ENCODE results near the gene DUS1L. TPM values are rescaled to one million over a fixed set of nuclear protein-coding genes. Genes with fewer than 3 reads are reported as not detected.

Gene DUS1L
- total and polyA plus RNA-seq, 12 donors: 34.1 to 191 (median 44.1) TPM

DNA sequence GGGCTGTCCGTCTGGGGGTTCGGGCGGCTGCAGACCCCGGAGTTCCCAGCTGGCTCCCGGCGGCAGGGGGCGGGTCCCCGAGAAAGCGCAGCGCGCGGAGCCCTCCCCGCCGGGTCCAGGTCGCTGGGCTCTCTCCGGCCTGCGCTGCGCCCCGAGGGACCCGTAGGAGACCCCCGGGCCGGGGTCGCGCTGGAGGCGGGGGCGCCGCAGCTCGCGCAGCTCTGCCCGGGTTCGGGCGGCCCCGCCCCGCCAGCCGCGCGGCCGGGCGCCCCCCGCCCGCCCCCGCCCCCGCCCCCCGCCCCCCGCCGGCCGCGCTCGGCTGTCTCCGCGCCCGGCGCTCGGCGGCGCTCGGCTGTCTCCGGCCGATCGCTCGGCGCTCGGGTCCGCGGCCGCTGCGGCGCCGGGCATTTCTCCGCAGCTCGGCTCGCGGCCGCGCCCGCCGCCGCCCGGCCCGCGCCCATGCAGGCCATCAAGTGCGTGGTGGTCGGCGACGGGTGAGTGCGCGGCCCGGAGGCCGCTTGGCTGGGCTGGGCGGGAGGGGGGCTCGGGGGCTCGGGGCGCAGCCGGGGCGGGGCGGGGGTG is 34.2 kb downstream of the DUS1L start, which contains the start of gene RAC3:
Gene RAC3 (plus strand): TSS at position 376 of the 582 bp plus-strand sequence. CDS start 84 bp downstream, at position 460.
- H3K4me3 ChIP-seq: peak within 1 kb of the TSS; percentile 37 to 59 (median 52)
- 1% methylated on average over 35 to 87 of the region's 96 CpGs for WGBS, 2 donors
- no peaks in the 10 kb centered on the region for H3K9me3 ChIP-seq
- ATAC-seq: peak in 1 of 8 donors; percentile 6
- intact Hi-C loops (cut with DNase I): loop anchor here in 6 of 10 donors (2.0 to 10.0 kb wide), 6 partner anchors 71 to 293 kb away; no protein-coding TSS in a partner anchor
- peaks cover 0 to 17% (median 0%) of the 10 kb centered on the region in 9 donors for H3K36me3 ChIP-seq
- H3K27ac ChIP-seq: peak within 1 kb of the TSS in 2 of 10 donors; percentile 8 to 26
- no peak for DNase-seq
- peaks cover 0 to 10% (median 6%) of the 10 kb centered on the region in 7 donors for H3K27me3 ChIP-seq
- TF ChIP-seq, protein P1, sequence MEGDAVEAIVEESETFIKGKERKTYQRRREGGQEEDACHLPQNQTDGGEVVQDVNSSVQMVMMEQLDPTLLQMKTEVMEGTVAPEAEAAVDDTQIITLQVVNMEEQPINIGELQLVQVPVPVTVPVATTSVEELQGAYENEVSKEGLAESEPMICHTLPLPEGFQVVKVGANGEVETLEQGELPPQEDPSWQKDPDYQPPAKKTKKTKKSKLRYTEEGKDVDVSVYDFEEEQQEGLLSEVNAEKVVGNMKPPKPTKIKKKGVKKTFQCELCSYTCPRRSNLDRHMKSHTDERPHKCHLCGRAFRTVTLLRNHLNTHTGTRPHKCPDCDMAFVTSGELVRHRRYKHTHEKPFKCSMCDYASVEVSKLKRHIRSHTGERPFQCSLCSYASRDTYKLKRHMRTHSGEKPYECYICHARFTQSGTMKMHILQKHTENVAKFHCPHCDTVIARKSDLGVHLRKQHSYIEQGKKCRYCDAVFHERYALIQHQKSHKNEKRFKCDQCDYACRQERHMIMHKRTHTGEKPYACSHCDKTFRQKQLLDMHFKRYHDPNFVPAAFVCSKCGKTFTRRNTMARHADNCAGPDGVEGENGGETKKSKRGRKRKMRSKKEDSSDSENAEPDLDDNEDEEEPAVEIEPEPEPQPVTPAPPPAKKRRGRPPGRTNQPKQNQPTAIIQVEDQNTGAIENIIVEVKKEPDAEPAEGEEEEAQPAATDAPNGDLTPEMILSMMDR (IDR thresholded peaks at IDR 0.05): no peak
- H3K4me1 ChIP-seq: peaks cover 7 to 42% (median 31%) of the 10 kb centered on the region in 9 donors

DNA sequence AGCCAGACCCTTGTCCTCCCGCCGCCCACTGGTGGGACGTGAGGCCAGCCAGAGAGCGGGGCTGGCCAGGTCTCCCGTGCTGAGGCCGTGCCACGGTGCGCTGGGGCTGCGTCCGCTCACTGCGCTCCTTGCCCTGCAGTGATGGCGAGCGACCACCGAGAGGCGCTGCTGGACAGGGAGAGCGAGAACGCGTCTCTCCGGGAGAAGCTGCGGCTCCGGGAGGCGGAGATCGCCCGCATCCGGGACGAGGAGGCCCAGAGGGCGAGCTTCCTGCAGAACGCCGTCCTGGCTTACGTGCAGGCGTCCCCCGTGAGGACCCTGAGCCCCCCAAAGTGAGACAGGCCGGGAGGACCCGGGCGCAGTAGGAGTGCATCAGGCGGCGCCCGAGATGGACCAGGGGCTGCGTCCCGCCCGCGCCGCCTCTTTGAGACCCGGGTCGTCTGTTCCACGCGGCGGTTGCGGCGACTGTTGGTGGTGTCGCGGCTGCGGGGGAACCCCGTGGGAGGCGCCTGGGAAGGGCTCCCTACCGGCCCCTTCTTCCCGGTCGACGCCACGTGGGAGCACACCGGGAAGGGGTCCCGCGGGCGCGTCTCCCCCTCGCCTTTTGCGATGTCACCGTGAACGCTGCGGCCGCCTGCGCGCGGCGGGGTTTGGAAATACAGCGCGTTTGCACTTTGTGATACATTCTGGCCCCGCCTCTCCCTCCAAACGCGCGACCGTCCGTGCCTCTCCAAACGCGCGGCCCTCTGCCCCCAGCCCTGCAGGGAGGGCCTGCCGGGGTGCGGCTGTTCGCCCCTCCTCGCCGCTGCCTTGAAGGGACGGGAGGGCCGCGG is 34.9 kb downstream of the DUS1L start:
- peak overlapping the region in 2 of 10 donors; percentile 8 to 26 for H3K27ac ChIP-seq
- intact Hi-C loops (cut with DNase I): loop anchor here in 9 of 10 donors (1.0 to 10.0 kb wide), 8 partner anchors 72 to 294 kb away; no protein-coding TSS in a partner anchor
- WGBS, 2 donors: 1% methylated on average over 92 to 94 of the region's 94 CpGs

DNA sequence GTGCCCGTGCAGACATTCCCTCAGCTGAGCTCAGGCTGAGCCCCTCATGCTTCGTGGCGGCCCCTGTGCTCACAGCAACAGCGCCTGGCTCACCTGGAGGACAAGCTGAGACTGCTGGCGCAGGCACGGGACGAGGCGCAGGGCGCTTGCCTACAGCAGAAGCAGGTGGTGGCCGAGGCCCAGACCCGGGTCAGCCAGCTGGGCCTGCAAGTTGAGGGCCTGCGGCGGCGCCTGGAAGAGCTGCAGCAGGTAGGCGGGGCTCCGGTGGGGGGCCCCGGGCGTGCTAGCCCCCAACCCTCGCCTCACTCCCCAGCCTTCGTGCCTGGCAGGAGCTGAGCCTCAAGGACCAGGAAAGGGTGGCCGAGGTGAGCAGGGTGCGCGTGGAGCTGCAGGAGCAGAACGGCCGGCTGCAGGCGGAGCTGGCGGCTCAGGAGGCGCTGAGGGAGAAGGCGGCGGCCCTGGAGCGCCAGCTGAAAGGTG is 35.6 kb downstream of the DUS1L start:
- DNase-seq (no peak), ATAC-seq (peak in 6 of 8 donors; percentile 1 to 4 (median 3))
- TF ChIP-seq, protein P1 (IDR thresholded peaks at IDR 0.05): no peak
- H3K27me3 ChIP-seq: peaks cover 0 to 10% (median 6%) of the 10 kb centered on the region in 7 donors
- no peak overlapping the region for H3K27ac ChIP-seq
- intact Hi-C loops (cut with DNase I): loop anchor here (1.0 to 10.0 kb wide), 8 partner anchors 72 to 295 kb away; no protein-coding TSS in a partner anchor
- H3K9me3 ChIP-seq: no peaks in the 10 kb centered on the region
- WGBS, 2 donors: 66% methylated on average over 31 of the region's 31 CpGs
- H3K4me3 ChIP-seq: peak overlapping the region in 9 of 10 donors; percentile 37 to 59 (median 53)
- peaks cover 0 to 11% (median 0%) of the 10 kb centered on the region in 9 donors for H3K36me3 ChIP-seq
- H3K4me1 ChIP-seq: peaks cover 7 to 32% (median 23%) of the 10 kb centered on the region in 9 donors

More for the DNA sequence above, 34.9 kb downstream of the DUS1L start:
- Histone ChIP-seq H3K4me1 (peaks cover 7 to 35% (median 25%) of the 10 kb centered on the region in 9 donors), H3K36me3 (peaks cover 0 to 17% (median 0%) of the 10 kb centered on the region in 9 donors), H3K4me3 (peak overlapping the region; percentile 37 to 59 (median 52)), H3K27me3 (peaks cover 0 to 10% (median 6%) of the 10 kb centered on the region in 7 donors), H3K9me3 (no peaks in the 10 kb centered on the region)
- TF ChIP-seq, protein P1 (IDR thresholded peaks at IDR 0.05): peak; percentile 83 to 98 (median 95)
- DNase-seq (peak; percentile 82 to 87), ATAC-seq (peak; percentile 74 to 92 (median 84))

DNA sequence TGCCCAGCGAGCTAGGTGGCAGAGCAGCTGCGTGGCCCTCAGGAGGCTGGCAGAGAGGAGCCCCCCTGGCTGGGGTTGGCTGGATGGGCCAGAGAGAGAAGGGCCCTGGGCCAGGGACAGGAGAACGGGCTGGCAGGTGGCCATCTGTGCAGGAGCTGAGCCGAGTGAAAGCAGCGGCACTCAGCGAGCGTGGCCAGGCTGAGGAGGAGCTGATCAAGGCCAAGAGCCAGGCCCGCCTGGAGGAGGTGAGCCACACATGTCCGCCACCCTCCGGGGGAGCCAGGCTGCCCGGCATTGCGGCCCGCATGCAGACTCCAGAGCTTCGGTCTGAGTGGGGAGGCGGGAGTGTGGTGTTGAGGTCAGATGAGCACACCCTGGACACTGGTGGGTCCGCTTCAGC is 36.2 kb downstream of the DUS1L start:
- 72 to 74% methylated on average over 16 of the region's 16 CpGs for WGBS, 2 donors
- Histone ChIP-seq H3K4me1 (peaks cover 7 to 36% (median 23%) of the 10 kb centered on the region in 9 donors), H3K4me3 (no peak overlapping the region), H3K9me3 (no peaks in the 10 kb centered on the region), H3K36me3 (peaks cover 0 to 8% (median 0%) of the 10 kb centered on the region in 9 donors), H3K27me3 (peaks cover 0 to 10% (median 6%) of the 10 kb centered on the region in 7 donors), H3K27ac (no peak overlapping the region)
- TF ChIP-seq, protein P1 (IDR thresholded peaks at IDR 0.05): no peak
- peak in 1 of 2 donors; percentile 68 for DNase-seq
- intact Hi-C loops (cut with DNase I): loop anchor here in 2 of 10 donors (2.0 kb wide), 2 partner anchors 123 to 125 kb away; no protein-coding TSS in a partner anchor
- ATAC-seq: peak in 6 of 8 donors; percentile 5 to 44 (median 18)
